ENCODE data around the gene CHD6. TPM values are rescaled to one million over a fixed set of nuclear protein-coding genes. Genes with fewer than 3 reads are reported as not detected.

Gene CHD6
- polyA plus RNA-seq, 1 donor (not counting 4 experiments of a cell fraction or from before 2014, with no cell fraction given), result 6.8 TPM

GRCh38 chr20:41540918-41541317 is 77.3 kb downstream of the CHD6 start:
- DNase-seq (ENCODE audit: low read depth, low spot score) (no peak), FAIRE-seq (no peak)
- Histone ChIP-seq H2AFZ (ENCODE audit: control insufficient read depth, low read length) (no peak overlapping the region), H3K27ac (ENCODE audit: control insufficient read depth, insufficient read depth, low read length) (no peak overlapping the region), H3K4me1 (ENCODE audit: control insufficient read depth, extremely low read depth, insufficient read depth, low read length) (no peaks in the 10 kb centered on the region), H3K27me3 (ENCODE audit: control insufficient read depth, extremely low read depth, insufficient read depth, low read length) (no peaks in the 10 kb centered on the region), H3K79me2 (ENCODE audit: control insufficient read depth, insufficient read depth, low read length) (no peaks in the 10 kb centered on the region), H3K36me3 (ENCODE audit: control insufficient read depth in 2 of 2, extremely low read depth in 1 of 2, insufficient read depth in 2 of 2, low read length in 2 of 2) (peaks cover 0 to 2% of the 10 kb centered on the region in 2 experiments), H4K20me1 (ENCODE audit: control insufficient read depth, extremely low read depth, insufficient read depth, low read length) (peaks cover 3% of the 10 kb centered on the region), H3K4me3 (ENCODE audit: control insufficient read depth in 2 of 3, extremely low read depth in 1 of 3, insufficient read depth in 2 of 3, low read depth in 1 of 3, low read length in 3 of 3) (no peak overlapping the region), H3K9ac (ENCODE audit: control insufficient read depth, extremely low read depth, insufficient read depth, low read length) (no peak overlapping the region), H3K9me1 (ENCODE audit: control insufficient read depth, extremely low read depth, insufficient read depth, low read length) (no peaks in the 10 kb centered on the region), H3K4me2 (ENCODE audit: control insufficient read depth, extremely low read depth, insufficient read depth, low read depth, low read length) (no peak overlapping the region), H3K9me3 (ENCODE audit: control insufficient read depth, low read depth, low read length) (no peaks in the 10 kb centered on the region)
- TF ChIP-seq CTCF (optimal IDR thresholded peaks at IDR 0.05 in 1 of 3, IDR thresholded peaks at IDR 0.05 in 1 of 3, conservative IDR thresholded peaks at IDR 0.05 in 1 of 3; ENCODE audit: extremely low read depth in 1 of 3, insufficient read depth in 2 of 3, low read length in 3 of 3) (no peak), EZH2 (IDR thresholded peaks at IDR 0.05; ENCODE audit: low read length) (no peak)
- dilution Hi-C loops (cut with MboI; ENCODE audit: extremely low pct_ligation_motif_present, low sequenced_read_pairs), result no loop called here

GRCh38 chr20:41540459-41540858 is 77.7 kb downstream of the CHD6 start:
- Histone ChIP-seq H3K27ac (ENCODE audit: control insufficient read depth, insufficient read depth, low read length) (no peak overlapping the region), H3K27me3 (ENCODE audit: control insufficient read depth, extremely low read depth, insufficient read depth, low read length) (no peaks in the 10 kb centered on the region), H3K4me2 (ENCODE audit: control insufficient read depth, extremely low read depth, insufficient read depth, low read depth, low read length) (no peak overlapping the region), H2AFZ (ENCODE audit: control insufficient read depth, low read length) (no peak overlapping the region), H3K36me3 (ENCODE audit: control insufficient read depth in 2 of 2, extremely low read depth in 1 of 2, insufficient read depth in 2 of 2, low read length in 2 of 2) (peaks cover 0 to 2% of the 10 kb centered on the region in 2 experiments), H3K9ac (ENCODE audit: control insufficient read depth, extremely low read depth, insufficient read depth, low read length) (no peak overlapping the region), H3K4me3 (ENCODE audit: control insufficient read depth in 2 of 3, extremely low read depth in 1 of 3, insufficient read depth in 2 of 3, low read depth in 1 of 3, low read length in 3 of 3) (no peak overlapping the region), H3K4me1 (ENCODE audit: control insufficient read depth, extremely low read depth, insufficient read depth, low read length) (no peaks in the 10 kb centered on the region), H3K79me2 (ENCODE audit: control insufficient read depth, insufficient read depth, low read length) (no peaks in the 10 kb centered on the region), H4K20me1 (ENCODE audit: control insufficient read depth, extremely low read depth, insufficient read depth, low read length) (peaks cover 3% of the 10 kb centered on the region), H3K9me3 (ENCODE audit: control insufficient read depth, low read depth, low read length) (no peaks in the 10 kb centered on the region), H3K9me1 (ENCODE audit: control insufficient read depth, extremely low read depth, insufficient read depth, low read length) (no peaks in the 10 kb centered on the region)
- DNase-seq (ENCODE audit: low read depth, low spot score) (no peak), FAIRE-seq (no peak)
- dilution Hi-C loops (cut with MboI; ENCODE audit: extremely low pct_ligation_motif_present, low sequenced_read_pairs), result no loop called here
- TF ChIP-seq CTCF (optimal IDR thresholded peaks at IDR 0.05 in 1 of 3, IDR thresholded peaks at IDR 0.05 in 1 of 3, conservative IDR thresholded peaks at IDR 0.05 in 1 of 3; ENCODE audit: extremely low read depth in 1 of 3, insufficient read depth in 2 of 3, low read length in 3 of 3) (no peak), EZH2 (IDR thresholded peaks at IDR 0.05; ENCODE audit: low read length) (no peak)

Measured in keratinocyte (primary cell).